ENCODE measurements around the gene MDFIC2.
"Not testable (repeated sequence)": the region's sequence is repeated elsewhere in the genome, so short reads cannot be mapped to it uniquely, and the experiment has no call there.

The MDFIC2 gene

DNA sequence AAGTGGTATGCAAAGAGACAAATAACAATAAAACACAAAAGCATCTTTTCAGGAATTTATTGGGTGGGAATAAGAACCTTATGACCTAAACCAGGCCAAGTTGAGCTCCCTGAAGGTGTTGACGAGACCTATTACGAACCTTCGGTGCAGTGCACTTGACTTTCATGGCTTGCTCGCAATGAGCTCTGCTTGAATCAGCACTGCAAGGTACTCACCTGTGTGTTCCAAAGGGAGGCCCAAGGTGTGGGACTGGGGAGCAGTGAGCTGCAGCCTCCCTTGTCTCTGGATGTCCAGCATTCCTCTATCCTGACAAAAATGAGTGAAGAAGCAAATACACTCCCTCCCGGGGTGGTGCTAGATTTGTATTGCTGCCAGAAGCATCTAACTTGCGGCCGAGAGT is at the start of gene MDFIC2:
TSS of gene MDFIC2 (minus strand) at position 303 of the 400 bp plus-strand sequence. CDS start 665 bp downstream, outside the sequence.
- DNase-seq, result no peak

DNA sequence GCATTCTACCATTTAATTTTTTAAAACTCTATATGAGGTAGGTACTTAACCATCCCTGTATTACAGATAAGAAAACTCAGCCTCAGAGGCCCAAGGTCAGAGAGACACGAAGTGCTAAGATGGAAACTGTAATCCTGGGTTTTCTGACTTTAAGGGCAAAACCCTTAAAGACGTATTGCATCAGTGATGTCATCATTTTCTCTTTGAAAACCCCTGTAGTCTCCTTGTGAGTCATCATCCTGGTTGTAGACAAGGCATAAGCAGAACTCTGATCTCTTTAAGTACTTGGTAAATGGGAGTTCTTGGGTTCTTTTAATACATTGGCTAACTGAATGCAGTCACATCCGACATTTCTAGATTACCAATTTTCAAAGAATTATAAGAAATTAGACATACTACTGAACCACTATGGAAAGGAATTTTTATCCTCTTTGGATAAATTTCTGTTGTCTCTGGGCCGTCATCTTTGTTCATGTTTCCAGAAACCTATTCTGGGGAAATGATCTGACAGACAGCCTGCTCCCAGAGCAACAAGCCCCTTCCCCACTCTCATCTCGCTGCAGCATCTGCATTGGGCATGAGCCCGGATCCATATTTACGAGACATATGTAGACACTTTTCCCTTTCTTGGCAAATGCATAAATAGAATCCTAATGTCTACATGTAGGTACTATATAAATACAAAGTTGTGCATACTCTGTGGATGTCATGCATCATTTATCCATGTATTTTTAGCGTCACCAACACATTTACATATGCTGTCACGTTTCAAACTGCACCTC is 48.7 kb upstream of the MDFIC2 start:
- DNase-seq, result no peak

DNA sequence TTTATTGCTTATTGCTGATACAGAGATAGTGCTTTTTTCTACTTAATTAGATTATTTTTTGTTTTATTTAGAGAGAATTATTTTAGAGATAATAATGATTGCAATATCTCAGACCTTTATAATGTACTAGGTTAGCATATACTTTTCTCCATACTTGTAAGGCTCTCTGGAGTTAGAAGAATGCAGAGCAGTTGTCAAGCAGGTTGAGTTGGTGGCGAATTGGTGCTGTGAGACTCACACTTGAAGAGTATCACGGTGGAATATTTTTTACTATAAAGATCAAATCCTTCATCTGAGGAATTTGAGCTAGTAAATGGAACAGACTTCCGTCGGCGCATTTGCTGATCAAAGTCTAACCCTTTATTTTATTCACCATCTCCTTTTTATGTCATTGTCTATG is 47.3 kb upstream of the MDFIC2 start:
- no peak for DNase-seq

DNA sequence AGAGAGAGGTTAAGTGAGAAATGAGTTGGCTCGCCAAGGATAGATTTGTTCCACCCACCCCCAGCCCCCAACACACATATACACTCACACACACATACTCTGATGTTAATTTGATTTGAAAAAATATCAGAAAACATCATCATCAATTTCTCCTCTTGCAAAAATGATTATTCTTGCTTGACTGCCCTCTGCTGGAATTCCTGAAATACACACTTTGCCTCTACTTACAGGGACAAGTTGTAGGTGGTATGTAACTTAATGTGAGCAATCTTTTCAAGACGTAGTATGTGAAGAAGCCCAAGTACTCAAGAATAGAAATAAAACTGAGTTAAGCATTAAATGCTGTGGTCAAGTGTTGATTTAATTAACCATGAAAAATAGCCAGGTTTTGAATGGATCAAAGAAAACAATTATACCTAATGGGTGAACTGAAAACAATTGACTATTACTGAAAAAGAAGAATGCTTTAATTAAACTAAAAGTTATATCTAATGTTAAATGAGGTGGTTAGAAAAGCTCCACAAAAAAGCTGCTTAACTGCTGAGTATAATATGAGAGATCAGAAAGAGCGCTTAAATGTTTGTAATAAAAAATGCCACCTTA is 46.6 kb upstream of the MDFIC2 start:
- DNase-seq, result no peak

DNA sequence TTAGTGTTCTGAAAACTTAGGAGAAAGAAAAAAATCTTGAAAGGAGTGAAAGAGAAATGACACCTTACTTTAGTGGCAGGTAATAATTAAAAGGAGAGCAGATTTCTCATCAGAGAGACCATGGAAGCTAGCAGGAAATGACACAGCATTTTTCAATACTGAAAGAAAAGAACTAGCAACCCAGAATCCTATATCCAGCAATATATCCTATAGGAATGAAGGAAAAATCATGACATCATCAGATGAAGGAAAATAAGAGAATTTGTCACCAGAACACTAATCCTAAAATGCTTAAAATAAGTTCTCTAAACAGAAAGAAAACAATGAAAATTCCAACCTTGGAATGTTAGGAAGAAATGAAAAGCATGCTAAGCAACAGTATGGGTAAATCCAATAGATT is 39.8 kb upstream of the MDFIC2 start:
- no peak for DNase-seq

DNA sequence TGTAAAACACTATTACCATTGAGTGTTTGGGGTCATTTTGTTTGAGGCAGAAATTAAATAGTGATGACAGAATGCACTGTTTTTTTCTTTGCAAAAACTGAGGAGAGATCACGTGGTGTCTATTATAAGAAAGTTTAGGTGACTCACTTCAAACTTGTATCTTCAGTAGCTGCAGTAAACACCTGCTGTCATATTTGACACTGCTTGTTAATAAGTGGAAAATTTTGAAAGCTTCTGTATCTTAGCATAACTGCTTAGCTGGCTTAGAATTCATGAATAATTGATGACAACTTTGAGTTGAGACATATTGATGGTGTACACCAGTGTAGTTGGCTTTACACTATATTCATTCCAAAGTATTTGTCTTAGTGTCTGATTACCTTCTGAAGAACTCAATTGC is 29.7 kb upstream of the MDFIC2 start:
- no peak for DNase-seq

DNA sequence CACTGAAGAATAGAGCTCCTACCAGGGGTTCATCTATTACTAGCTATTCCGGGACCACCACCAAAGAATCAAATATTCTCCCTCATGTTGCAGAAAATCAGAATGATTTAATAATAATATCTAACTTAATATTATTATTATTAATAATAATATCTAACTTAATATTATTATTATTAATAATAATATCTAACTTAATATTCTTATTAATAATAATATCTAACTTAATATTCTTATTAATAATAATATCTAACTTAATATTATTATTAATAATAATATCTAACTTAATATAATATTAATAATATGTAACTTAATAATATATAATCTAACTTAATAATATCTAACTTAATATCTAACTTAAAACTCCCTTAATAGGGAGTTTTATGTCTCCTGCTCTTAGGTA is 24.4 kb upstream of the MDFIC2 start:
- not testable (repeated sequence) for DNase-seq

DNA sequence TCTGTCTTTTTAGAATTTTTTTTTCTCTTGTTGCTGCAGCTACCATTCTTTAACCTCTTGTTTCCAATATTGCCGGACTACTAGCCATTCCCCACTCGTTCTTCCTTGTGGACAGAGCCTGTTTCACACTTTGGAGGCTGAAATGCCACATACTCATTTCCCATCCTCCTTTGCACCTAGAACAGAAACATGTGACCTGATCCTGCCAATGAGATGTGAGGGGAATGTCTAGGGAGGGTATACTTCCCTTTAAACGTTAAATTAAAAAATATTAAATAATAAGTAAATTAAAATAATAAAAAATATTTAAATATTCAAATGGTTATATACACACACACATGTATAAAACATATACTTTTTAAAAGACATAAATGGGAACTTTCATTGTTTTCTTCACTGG is 20.6 kb upstream of the MDFIC2 start:
- no peak for DNase-seq

DNA sequence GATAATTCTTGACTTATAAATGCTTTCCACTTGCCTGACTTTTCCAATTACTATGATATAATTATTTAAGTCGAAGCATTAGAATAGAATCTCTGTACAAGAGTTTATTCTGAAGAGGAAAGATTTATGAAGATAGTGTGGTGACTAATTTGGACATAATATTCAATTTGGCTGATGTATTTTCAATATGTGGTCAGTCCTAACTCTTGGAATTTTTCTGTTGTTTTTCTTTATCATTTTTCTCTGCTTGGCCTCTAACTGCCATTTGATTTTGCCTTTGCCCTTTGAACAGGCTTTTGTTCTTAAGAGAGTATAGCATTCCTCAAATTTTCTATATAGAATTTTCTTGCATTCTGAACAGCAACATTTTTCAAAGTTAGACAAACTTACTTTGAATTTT is 2.6 kb upstream of the MDFIC2 start:
- DNase-seq, result no peak

DNA sequence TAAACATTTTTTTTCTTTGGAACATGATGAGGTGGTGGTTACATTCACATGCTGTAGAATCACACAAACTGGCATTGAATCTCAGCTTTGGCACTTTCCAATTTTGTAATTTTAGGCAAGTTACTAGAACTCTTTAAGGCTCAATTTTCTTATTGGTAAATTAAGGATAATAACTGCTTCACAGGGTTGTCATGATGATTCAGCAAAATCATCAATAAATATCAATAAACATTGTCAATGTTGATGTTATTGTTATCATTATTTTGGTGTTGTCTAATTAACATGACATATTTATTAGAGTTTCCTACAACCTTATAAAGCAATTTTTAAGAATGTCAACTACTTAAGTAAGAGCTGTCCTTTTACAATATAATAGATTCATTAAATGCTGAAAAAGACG is 1.6 kb downstream of the MDFIC2 start:
- no peak for DNase-seq

DNA sequence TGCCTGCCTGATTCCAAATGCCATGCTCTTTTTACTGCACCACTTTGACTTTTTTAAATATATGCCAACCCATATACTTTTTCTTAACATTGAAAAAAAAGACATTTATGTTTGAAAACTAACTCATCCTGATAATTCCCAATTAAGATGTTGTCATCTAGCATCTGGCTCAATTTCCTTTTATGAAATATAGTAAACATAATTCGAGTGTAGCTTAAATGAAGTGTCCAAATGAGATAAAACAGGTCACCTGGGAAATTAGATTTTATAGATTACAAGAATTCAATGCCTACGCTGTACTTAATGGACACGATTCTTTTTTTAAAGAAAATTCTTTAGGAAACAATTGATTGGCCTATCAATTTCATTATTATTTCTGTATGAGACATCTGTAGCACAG is 2.8 kb downstream of the MDFIC2 start:
- no peak for DNase-seq

DNA sequence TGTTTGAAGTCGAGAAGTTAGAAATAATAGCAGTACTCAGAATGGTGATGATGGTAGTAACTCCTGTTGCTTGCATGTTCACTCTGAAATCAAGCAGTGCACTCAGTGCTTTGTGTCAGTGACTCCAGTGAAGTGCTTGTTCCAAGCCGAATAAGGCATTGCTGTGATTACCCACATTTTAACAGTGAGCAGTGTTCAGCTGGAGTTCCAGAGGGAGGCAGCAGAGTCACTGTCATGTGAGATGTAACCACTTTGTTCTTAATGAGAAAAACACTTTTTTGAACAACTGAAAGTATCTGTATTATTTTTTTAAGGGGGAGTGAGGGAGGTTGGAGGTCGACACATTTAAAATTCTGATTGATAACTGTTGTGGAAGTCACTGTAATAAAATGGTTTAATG is 3.7 kb downstream of the MDFIC2 start:
- DNase-seq, result no peak

DNA sequence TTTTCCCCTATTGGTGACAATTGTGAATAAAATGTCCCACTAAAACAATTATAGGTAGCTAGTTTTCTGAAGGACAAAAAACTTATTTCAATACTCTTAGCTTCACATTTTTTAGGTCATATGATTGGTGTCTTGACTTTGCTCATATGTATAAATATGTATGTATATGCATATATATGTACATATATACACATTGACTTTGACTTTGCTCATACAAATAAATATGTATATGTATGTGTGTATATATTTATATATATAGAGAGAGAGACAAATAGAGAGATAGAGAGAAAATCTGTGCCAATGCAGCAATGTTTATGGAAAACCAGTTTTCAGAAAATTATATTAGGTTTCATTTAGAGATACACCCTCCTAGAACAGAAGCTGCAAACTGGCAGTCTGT is 5.7 kb downstream of the MDFIC2 start:
- DNase-seq, result no peak

DNA sequence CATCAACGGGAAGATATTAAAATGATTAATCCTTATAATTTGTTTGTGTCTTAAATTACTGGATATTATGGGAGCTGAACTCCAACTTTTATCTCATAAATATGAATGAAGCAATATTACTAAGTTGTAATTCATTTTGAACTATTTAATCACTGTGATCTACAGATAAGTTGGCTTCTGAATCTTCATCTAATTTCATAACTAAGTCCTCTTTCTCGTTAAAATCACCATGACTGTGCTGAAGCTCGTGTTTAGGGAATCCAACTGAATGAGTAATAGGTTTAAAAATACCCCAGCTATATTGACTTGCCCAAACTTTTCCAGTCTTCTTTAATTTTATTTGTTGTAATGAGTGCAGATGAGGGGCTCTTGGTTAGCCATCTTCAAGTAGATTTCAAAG is 14.1 kb downstream of the MDFIC2 start:
- no peak for DNase-seq

DNA sequence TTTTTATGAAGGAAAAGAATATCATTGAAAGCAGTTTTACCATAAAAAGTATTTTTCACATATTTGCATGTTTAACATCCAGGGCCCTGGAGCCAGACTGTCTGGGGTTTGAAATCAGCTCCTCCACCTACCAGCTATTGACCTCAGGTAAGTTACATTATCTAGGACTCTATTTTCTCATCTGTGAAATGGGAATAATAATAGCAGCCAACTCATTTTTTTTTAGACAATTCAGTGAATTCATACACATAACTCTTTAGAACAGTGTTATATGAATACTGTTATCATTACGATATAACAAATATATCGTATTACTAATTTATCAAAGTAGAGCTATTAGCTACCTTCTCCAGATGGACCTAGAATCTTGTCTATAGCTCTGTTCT is 21.3 kb downstream of the MDFIC2 start:
- DNase-seq, result no peak

DNA sequence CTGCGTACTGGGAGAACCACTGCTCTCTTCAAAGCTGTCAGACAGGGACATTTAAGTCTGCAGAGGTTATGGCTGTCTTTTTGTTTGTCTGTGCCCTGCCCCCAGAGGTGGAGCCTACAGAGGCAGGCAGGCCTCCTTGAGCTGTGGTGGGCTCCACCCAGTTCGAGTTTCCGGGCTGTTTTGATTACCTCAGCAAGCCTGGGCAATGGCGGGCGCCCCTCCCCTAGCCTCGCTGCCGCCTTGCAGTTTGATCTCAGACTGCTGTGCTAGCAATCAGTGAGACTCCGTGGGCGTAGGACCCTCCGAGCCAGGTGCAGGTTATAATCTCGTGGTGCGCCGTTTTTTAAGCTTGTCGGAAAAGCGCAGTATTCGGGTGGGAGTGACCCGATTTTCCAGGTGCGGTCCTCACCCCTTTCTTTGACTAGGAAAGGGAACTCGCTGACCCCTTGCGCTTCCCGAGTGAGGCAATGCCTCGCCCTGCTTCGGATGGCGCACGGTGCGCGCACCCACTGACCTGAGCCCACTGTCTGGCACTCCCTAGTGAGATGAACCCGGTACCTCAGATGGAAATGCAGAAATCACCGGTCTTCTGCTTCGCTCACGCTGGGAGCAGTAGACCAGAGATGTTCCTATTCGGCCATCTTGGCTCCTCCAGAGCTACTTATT is 21.9 kb downstream of the MDFIC2 start:
- not testable (repeated sequence) for DNase-seq

DNA sequence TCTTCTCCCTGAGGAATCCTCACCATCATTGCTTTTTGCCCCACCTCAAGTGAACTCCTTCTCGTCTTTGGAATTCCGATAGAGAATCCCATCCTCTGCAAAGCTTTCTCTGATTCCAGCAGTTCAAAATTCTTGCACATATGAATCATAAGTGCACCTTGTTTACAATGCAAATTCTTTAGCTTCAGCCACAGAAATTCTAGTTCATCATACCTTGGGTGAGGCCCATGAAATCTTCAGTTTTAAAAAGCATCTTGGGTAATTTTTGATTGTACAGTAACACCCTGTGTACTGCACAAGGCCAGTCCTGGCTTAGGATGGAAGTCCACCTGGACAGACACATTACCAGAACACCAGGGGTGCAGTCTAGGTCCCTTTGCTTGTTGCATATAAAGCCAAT is 30.8 kb downstream of the MDFIC2 start:
- DNase-seq, result no peak

DNA sequence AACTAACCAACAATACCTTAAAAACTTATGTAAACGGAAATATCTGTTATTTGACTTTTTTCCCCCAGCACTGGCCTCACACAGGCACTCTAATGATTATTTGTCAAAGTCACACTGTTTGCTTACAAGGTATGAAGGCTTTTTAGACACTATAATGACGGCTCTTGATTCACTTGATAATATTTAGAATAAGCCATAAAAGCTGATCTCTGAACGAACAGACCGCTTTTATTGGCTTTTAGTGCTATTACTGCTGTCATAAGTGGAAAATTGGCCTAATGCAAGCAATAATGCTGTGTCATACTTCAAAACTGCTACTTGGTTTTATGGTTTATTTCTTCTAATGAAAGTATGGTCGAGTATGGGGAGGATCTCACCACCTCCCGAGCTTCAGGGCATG is 35.1 kb downstream of the MDFIC2 start:
- no peak for DNase-seq

DNA sequence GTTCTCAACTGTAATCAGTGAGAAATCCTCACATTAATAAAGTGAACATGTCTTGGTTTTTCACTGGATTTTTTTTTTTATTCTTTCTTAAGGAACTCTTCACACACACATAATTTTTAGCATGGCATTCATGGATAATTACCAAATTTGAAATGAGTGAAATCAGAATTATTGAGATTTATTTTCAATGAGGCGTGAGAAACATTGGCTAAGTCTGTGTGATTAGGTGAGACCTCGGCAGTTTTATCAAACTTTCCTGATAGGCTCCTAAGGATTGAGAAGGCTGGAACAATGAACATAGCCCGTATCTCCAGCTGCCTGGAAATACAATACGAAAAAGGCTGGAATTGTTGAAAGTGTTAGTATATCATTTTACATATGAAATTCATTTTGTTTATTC is 35.5 kb downstream of the MDFIC2 start:
- DNase-seq, result no peak

DNA sequence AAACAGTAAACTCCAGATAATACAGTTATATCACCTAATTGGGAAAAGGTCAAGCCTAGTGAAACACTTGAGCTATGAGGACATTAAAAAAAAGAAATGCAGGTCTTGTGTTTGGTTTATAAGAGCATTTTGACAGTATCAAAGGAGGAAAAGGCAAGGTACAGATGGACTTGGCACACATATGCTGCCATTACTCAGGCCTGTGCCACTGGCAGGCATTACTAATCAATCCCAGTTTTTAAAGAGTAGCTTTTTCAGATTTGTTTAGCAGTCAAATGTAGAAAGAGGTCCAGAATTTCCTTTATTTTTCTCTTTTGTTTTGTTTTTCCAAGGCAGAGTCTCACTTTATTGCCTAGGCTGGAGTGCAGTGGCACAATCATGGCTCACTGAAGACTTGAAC is 38.9 kb downstream of the MDFIC2 start:
- DNase-seq, result no peak

DNA sequence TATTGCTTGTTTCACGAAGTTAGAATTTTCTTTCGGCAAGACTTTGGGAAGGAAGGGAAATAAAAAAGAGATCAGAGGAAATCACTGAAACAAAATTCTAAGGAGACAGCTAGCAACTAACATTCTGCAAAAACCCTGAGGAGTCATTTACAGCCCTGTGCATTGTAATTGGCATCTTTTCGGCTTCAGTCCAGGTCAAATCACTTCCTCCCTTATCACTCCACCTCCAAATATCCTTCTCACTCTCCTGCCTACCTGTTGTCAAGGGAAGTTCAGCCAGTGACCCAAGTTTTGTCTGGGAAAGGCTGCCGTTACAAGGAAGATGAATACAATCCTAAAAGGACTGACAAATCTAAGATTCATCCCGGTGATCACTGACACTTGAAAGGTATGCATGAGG is 39.6 kb downstream of the MDFIC2 start:
- no peak for DNase-seq

DNA sequence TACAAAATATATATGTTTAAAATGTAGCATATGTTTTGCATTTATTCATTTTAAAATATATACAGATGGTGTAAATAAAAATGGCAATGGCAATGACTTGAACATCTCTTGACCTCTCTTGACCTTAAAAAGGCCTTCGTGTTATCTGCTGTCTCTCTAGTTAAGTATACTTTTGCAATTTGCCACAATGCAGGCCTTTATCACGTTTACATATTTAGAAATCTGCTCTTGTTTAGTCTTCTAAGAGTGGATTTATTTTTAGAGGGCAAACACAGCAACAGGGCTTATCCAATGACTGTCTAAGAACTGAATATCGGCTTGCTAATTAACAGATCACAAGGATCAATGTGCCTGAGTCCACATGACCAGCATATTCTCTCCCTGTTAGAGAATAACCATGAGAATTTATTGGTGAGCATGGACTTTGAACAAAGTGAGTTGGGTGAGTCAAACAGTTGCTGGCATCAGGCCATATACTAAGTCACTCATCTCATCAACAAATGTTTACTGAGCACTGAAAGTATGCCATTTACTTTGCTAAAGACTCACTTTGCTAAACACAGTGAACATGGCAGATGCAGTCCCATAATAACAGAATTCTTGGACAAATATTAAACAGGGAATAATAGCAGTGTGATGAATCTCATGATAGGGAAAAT is 48.2 kb downstream of the MDFIC2 start:
- no peak for DNase-seq

DNA sequence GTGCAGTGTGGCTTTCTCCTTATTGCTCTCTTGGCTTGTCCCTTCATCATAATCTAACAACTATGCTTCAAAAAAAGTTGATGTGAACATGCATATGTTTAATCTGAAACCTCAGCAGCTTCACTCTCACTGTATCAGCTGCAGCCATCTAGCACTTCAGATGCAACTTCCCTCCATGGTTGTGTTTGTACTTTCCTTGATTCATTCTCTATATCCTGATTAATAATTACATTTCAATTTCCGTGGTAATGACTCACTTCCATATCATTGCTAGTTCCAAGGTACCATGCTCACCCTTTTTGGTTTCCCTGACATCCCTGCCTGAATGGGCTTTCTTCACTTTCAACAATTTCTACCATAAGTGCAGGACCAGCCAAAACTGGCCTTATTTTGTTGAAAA is 51.2 kb downstream of the MDFIC2 start:
- DNase-seq, result no peak

DNA sequence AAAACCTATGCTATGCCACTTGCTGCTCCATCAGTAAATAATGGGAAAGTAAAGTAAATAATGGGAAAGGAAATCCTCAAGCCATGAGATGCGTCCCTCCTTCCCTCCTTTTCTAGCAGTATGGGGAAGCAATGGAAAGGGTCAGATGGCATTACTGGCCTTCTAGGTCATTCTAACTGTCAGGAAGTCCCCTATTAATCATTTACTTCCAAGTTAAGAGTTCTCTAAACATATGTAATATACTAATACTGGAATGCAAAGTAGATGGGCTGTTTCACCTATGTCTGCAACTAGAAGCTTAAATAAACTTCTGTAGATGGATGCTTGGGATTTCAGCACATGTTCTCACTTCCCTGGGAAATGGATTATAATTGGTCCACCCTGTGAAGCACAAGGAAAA is 55.9 kb downstream of the MDFIC2 start:
- DNase-seq, result no peak
